Measurements from ENCODE around the gene ZNF550.
"Not testable (repeated sequence)": the region's sequence is repeated elsewhere in the genome, so short reads cannot be mapped to it uniquely, and the experiment has no call there.

ZNF550 gene

DNA sequence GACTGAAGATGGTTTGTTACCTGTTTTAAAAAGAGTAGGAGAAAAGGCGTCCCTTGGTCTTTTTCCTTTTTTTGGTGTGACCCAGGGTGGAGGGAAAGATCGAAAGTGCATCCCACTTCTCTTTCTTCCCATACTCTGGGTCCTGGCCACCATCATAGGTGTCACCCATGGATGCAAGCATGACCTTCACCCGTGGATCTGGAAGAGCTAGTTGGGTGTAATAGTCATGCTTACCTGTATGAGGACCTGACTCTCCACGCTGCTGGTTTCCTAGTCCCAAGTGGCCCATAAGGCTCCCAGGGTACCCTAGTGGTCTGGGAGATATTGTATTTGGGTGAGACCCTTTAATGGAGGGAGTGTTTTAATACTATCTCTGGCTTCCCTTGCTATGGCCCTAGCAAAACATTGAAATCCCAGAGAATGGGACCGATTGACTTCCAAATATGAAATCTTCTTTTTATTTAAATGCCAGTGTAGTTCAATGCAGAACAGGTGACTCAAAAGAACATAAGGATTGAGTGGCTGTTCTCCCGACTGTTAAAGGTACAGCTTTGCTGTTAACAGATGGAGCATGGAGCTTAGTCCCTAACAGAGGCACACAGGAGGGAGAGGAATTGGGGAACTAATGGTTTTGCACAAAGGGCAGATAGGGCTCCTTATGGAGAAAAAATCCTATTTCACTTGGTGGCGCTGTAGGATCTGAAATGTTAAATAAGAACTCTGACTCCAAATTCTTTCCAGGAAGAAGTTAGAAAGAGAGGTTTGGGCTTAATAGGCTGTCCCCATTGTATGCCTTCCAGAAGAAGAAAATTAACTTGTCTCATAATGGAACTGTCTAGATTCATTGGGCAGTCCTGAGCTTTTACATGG lies 7.0 kb upstream of the ZNF550 start:
- H3K9me3 ChIP-seq (ENCODE audit: control insufficient read depth, low read length), result peaks cover 21% of the 10 kb centered on the region
- peaks cover under 1% of the 10 kb centered on the region for H3K36me3 ChIP-seq (ENCODE audit: control insufficient read depth, insufficient read depth, low read length)

DNA sequence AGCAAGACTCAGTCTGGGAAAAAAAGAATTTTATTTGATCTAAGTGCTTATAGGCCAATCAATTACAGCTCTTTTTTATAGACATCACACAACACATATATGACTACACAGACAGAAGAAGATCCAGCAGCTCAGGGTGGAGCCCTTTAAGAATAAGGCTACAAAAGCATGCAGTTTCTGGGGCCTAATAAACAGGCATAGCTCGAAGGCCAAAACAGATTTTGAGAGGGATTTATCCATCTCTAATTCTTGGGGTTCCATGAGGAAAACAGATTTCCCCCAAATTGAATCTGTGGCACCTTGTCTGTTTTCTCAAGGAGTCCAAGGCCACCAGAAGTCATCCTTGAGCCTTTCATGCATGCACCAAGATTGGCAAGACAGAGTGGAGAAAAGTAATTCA lies 3.9 kb upstream of the ZNF550 start:
- H3K36me3 ChIP-seq (ENCODE audit: control insufficient read depth, insufficient read depth, low read length), result no peaks in the 10 kb centered on the region

More for the DNA sequence above, 7.0 kb upstream of the ZNF550 start:
- no peaks in the 10 kb centered on the region for H3K27me3 ChIP-seq (ENCODE audit: control insufficient read depth, insufficient read depth, low read length)
- no peak overlapping the region for H3K4me3 ChIP-seq (ENCODE audit: low read length)
- no peaks in the 10 kb centered on the region for H3K4me1 ChIP-seq (ENCODE audit: control insufficient read depth, insufficient read depth, low read length)
- no peak overlapping the region for H3K9ac ChIP-seq (ENCODE audit: low read length)

DNA sequence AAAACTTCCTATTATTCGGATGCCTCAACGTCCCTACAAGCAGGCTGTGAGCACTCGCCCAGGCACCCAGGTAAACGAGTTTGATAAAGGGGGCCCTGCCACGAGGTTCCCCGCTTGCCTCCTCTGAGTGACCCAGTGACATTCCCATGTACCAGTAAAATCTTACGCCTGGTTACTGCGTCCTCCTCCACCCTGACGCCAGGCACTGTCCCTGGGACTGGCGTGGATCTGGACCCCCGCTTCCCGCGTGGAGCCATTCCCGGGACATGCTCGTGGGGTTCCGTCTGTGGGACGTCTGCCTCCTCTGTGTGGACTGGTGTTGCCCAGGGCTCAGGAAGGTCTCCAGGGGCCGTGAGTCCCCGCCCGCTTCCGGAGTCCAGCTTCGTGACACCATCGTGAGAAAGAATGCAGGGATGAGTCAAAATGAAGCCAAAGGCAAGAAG lies 407 bp upstream of the ZNF550 start:
- Histone ChIP-seq H3K4me1 (ENCODE audit: control insufficient read depth, insufficient read depth, low read length) (peaks cover 10% of the 10 kb centered on the region), H3K36me3 (ENCODE audit: control insufficient read depth, insufficient read depth, low read length) (peaks cover 9% of the 10 kb centered on the region), H3K9me3 (ENCODE audit: control insufficient read depth, low read length) (no peaks in the 10 kb centered on the region), H3K4me3 (ENCODE audit: low read length) (peak overlapping the region; percentile 49), H3K9ac (ENCODE audit: low read length) (peak overlapping the region; percentile 62), H3K27me3 (ENCODE audit: control insufficient read depth, insufficient read depth, low read length) (no peaks in the 10 kb centered on the region)

More for the DNA sequence above, 3.9 kb upstream of the ZNF550 start:
- no peaks in the 10 kb centered on the region for H3K27me3 ChIP-seq (ENCODE audit: control insufficient read depth, insufficient read depth, low read length)
- H3K4me3 ChIP-seq (ENCODE audit: low read length), result no peak overlapping the region
- peaks cover 13% of the 10 kb centered on the region for H3K9me3 ChIP-seq (ENCODE audit: control insufficient read depth, low read length)
- no peak overlapping the region for H3K9ac ChIP-seq (ENCODE audit: low read length)
- peaks cover 8% of the 10 kb centered on the region for H3K4me1 ChIP-seq (ENCODE audit: control insufficient read depth, insufficient read depth, low read length)

DNA sequence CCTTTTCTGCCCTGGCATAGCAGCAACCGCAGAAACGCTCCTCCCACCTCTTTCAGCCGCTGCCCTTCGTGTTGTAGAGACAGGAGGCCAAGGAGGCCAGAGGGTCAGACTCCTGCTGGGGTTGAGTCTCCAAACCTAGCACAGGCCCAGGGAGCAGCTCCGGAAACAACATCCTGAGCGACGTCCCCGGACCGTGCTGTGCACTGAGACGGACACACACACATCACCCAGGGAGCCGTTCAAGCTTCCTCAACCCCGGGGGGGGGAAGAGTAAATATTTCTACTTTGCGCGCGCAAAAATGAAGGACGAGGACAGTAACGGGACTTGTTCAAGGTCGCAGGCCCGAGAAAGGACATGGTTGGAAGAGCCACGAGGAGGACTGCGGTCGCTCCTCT lies 657 bp downstream of the ZNF550 start:
- Histone ChIP-seq H3K4me1 (ENCODE audit: control insufficient read depth, insufficient read depth, low read length) (peaks cover 10% of the 10 kb centered on the region), H3K36me3 (ENCODE audit: control insufficient read depth, insufficient read depth, low read length) (peaks cover 9% of the 10 kb centered on the region), H3K9ac (ENCODE audit: low read length) (peak overlapping the region; percentile 62), H3K9me3 (ENCODE audit: control insufficient read depth, low read length) (no peaks in the 10 kb centered on the region), H3K27me3 (ENCODE audit: control insufficient read depth, insufficient read depth, low read length) (no peaks in the 10 kb centered on the region), H3K4me3 (ENCODE audit: low read length) (peak overlapping the region; percentile 49)

DNA sequence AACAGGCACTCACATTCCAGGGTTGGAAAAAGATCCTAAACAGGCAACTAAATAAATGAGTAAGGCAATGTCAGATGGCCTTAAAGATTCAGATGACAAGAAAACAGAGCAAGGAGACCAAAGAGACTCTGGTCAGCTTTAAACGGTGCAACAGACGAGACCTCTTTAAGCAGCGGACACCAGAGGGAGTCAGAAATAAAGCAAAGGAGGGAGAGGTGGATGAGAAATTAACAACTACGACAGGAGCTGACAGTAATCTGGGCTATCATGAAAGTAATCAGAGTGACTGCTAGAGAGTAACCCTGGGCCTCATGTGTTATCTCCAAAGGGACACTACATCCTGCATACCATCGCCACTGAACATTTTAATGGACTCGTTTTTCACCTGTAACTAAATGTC lies 1.1 kb downstream of the ZNF550 start:
- no peaks in the 10 kb centered on the region for H3K27me3 ChIP-seq (ENCODE audit: control insufficient read depth, insufficient read depth, low read length)
- H3K9ac ChIP-seq (ENCODE audit: low read length), result peak overlapping the region; percentile 62
- H3K4me1 ChIP-seq (ENCODE audit: control insufficient read depth, insufficient read depth, low read length), result peaks cover 10% of the 10 kb centered on the region
- H3K9me3 ChIP-seq (ENCODE audit: control insufficient read depth, low read length), result no peaks in the 10 kb centered on the region
- peak overlapping the region; percentile 49 for H3K4me3 ChIP-seq (ENCODE audit: low read length)
- peaks cover 9% of the 10 kb centered on the region for H3K36me3 ChIP-seq (ENCODE audit: control insufficient read depth, insufficient read depth, low read length)

DNA sequence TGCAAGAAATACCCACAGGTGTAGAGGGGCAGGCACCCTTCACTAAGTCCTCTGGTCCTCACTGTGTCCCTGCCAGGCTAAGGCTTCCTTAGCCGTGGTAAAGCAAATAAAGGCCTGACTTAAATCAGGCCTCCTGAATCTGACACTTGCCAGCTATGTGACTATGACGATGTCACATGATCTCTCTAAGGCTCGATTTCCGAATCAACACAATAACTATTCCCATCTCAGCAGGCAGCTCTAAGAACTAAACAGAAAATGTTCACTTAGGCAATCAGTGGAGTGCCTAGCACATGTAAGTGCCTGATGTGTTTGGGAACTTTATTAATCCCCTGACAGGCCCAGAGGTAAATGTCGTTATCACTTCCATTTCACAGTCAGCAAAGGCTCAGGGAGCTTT lies 2.0 kb downstream of the ZNF550 start:
- Histone ChIP-seq H3K4me3 (ENCODE audit: low read length) (no peak overlapping the region), H3K36me3 (ENCODE audit: control insufficient read depth, insufficient read depth, low read length) (peaks cover 12% of the 10 kb centered on the region), H3K27me3 (ENCODE audit: control insufficient read depth, insufficient read depth, low read length) (no peaks in the 10 kb centered on the region), H3K9me3 (ENCODE audit: control insufficient read depth, low read length) (no peaks in the 10 kb centered on the region), H3K4me1 (ENCODE audit: control insufficient read depth, insufficient read depth, low read length) (peaks cover 10% of the 10 kb centered on the region), H3K9ac (ENCODE audit: low read length) (no peak overlapping the region)

DNA sequence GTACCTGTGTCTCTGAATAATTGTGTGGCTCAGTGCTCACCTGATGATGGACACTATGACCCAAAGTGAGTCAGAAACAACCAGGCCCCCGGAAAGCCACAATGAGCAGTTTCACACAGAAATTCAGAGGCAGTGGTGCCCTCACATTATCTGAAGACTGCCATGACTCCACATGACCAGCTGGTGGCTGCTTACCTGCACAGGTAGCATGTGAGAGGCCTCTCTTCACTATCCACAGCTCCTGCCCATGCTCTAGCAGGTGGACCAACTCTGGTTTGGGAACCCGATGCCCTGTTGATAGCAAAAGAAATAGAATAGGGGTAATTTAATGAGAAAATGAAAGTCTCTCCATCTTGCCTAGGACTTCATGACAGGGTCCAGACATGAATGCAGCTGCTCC lies 7.2 kb downstream of the ZNF550 start:
- Histone ChIP-seq H3K9me3 (ENCODE audit: control insufficient read depth, low read length) (peaks cover 27% of the 10 kb centered on the region), H3K36me3 (ENCODE audit: control insufficient read depth, insufficient read depth, low read length) (peaks cover 40% of the 10 kb centered on the region), H3K27me3 (ENCODE audit: control insufficient read depth, insufficient read depth, low read length) (no peaks in the 10 kb centered on the region), H3K4me3 (ENCODE audit: low read length) (no peak overlapping the region), H3K9ac (ENCODE audit: low read length) (no peak overlapping the region), H3K4me1 (ENCODE audit: control insufficient read depth, insufficient read depth, low read length) (no peaks in the 10 kb centered on the region)

DNA sequence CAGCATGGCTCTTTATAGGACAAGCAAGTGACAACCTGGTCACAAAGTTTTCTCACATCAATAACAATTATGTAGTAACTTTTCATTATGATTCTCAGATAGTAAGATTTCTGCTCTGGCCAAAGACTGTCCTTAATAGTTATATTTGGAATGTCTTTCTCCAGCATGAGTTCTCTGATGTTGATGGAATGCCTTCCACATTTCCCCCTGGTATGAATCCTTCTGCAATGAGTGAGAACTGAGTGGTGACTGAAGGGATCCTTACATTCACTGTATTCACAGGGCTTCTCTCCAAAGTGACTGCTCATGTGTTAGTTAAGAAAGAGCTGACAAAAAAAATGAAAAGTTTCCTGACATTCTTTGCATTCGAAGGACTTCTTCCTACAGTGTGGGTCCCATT lies 13.2 kb downstream of the ZNF550 start:
- Histone ChIP-seq H3K9me3 (ENCODE audit: control insufficient read depth, low read length) (peaks cover 61% of the 10 kb centered on the region), H3K9ac (ENCODE audit: low read length) (no peak overlapping the region), H3K36me3 (ENCODE audit: control insufficient read depth, insufficient read depth, low read length) (peaks cover 29% of the 10 kb centered on the region), H3K4me3 (ENCODE audit: low read length) (no peak overlapping the region), H3K27me3 (ENCODE audit: control insufficient read depth, insufficient read depth, low read length) (no peaks in the 10 kb centered on the region), H3K4me1 (ENCODE audit: control insufficient read depth, insufficient read depth, low read length) (no peaks in the 10 kb centered on the region)

DNA sequence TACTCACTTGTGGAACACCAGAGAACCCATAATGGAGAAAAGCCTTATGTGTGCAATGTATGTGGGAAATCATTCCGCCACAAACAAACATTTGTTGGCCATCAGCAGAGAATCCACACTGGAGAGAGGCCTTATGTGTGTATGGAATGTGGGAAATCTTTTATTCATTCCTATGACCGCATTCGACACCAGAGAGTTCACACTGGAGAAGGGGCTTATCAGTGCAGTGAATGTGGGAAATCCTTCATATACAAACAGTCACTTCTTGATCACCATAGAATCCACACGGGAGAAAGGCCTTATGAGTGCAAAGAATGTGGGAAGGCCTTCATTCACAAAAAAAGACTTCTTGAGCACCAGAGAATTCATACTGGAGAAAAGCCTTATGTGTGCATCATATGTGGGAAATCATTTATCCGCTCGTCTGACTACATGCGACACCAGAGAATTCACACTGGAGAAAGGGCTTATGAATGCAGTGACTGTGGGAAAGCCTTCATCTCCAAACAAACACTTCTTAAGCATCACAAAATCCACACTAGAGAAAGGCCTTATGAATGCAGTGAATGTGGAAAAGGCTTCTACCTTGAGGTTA lies 21.6 kb downstream of the ZNF550 start:
- no peak overlapping the region for H3K9ac ChIP-seq (ENCODE audit: low read length)
- H3K9me3 ChIP-seq (ENCODE audit: control insufficient read depth, low read length), result peaks cover 47% of the 10 kb centered on the region
- no peaks in the 10 kb centered on the region for H3K4me1 ChIP-seq (ENCODE audit: control insufficient read depth, insufficient read depth, low read length)
- no peaks in the 10 kb centered on the region for H3K27me3 ChIP-seq (ENCODE audit: control insufficient read depth, insufficient read depth, low read length)
- H3K4me3 ChIP-seq (ENCODE audit: low read length), result no peak overlapping the region
- H3K36me3 ChIP-seq (ENCODE audit: control insufficient read depth, insufficient read depth, low read length), result peaks cover 18% of the 10 kb centered on the region

DNA sequence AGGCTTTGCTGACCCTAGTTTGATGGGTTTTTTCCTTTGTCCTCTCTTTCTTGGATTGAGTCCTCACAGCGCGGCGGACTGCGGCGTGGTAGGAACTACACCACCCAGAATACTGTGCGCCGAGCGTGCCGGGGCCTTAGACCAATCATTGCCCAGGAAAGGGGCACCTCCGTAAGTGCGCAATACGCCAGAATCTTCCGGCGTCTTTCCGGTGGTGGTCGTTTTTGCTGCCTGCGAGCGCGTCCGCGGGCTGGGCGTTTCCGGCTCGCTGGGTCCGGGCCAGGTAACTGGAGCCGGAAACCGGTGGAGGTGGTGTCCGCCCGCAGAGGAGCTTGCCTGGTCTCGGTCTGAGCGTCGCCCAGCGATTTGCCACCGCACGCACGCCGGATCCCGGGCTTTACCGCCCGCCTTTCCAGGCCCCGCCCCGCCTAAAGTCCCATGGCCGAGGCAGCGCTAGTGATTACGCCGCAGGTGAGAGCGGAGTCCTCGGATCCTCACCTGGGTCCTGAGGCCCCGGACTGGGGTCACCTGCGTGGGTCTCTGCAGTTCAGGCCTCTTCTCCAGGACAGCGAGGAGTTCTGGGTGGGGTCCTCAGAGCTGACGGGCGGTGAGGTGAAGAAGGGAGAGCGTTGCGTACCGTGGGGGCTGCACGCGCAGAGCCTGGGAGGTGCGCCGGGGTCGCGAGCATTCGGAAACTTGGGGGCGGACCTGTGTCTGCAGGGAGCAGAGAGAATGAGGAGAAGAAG lies 32.4 kb downstream of the ZNF550 start, which contains the start of gene ZNF549:
TSS of gene ZNF549 (plus strand) at position 221 of the 746 bp plus-strand sequence. CDS start at position 439, 218 bp downstream.
- Histone ChIP-seq H3K4me3 (ENCODE audit: low read length) (peak within 1 kb of the TSS; percentile 90), H3K4me1 (ENCODE audit: control insufficient read depth, insufficient read depth, low read length) (peaks cover 11% of the 10 kb centered on the region), H3K27me3 (ENCODE audit: control insufficient read depth, insufficient read depth, low read length) (no peaks in the 10 kb centered on the region), H3K9ac (ENCODE audit: low read length) (peak within 1 kb of the TSS; percentile 82), H3K36me3 (ENCODE audit: control insufficient read depth, insufficient read depth, low read length) (peaks cover 4% of the 10 kb centered on the region), H3K9me3 (ENCODE audit: control insufficient read depth, low read length) (no peaks in the 10 kb centered on the region)

DNA sequence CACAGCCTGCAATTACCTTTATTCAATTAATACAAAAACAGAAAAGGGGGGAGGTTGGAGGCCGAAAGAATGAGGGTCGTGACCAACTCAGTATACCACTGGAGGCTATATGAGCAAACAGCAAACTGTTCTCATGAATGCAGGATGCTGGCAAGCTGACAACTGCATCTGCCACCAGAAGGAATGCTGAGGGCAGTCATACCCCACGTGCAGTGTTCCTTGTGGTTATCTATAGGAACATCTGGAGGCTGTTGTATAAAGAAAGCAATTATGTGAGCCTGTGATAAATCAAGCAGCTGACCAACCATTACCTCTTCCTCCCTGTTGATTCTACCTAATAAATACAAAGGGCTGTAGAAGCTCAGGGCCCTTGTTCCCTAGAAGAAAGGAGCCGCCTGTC lies 41.6 kb downstream of the ZNF550 start:
- not testable (repeated sequence) for H3K9ac ChIP-seq (ENCODE audit: low read length); H3K27me3 ChIP-seq (ENCODE audit: control insufficient read depth, insufficient read depth, low read length); H3K4me3 ChIP-seq (ENCODE audit: low read length); H3K36me3 ChIP-seq (ENCODE audit: control insufficient read depth, insufficient read depth, low read length); H3K4me1 ChIP-seq (ENCODE audit: control insufficient read depth, insufficient read depth, low read length)
- peaks cover 15% of the 10 kb centered on the region for H3K9me3 ChIP-seq (ENCODE audit: control insufficient read depth, low read length)

DNA sequence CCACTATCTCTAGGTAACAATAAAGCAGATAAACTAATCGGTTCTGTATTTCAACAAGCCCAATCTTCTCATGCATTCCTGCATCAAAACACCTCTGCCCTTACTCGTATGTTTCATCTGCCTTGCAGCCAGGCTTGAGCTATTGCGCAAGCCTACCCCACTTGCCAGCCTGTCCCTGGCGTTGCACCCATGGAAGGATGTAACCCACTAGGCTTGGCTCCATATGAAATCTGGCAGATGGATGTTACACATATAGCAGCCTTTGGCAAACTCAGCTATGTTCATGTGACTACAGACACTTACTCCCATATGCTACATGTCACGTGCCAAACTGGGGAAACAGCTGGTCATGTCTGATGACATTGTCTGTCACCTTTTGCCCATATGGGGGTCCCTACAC lies 44.4 kb downstream of the ZNF550 start:
- Histone ChIP-seq H3K4me1 (ENCODE audit: control insufficient read depth, insufficient read depth, low read length) (no peaks in the 10 kb centered on the region), H3K9ac (ENCODE audit: low read length) (no peak overlapping the region), H3K9me3 (ENCODE audit: control insufficient read depth, low read length) (peaks cover 18% of the 10 kb centered on the region), H3K4me3 (ENCODE audit: low read length) (no peak overlapping the region), H3K36me3 (ENCODE audit: control insufficient read depth, insufficient read depth, low read length) (no peaks in the 10 kb centered on the region), H3K27me3 (ENCODE audit: control insufficient read depth, insufficient read depth, low read length) (no peaks in the 10 kb centered on the region)

All from mucosa of stomach (tissue), 1 donor.